Naive thymus-derived CD4-positive, alpha-beta T cell (primary cell): ENCODE results near the gene SMU1. TPM values are rescaled to one million over a fixed set of nuclear protein-coding genes. Genes with fewer than 3 reads are reported as not detected.

ENCODE experiments used
- ATAC-seq: fragments of 150-1000 bp; cut with Tn5 transposase; 2 replicates; pipeline ENCODE4 v1.10.0; 2021; ENCODE audit warnings: mild to moderate bottlenecking, moderate library complexity
- CTCF ChIA-PET: fragments of 350-600 bp; sonication (Branson Sonifier 250); formaldehyde crosslinking; loops from one replicate; lab custom pipeline; 2021; ENCODE audit warnings: antibody characterized with exemption; lab: Charles Lee
- POLR2A ChIA-PET: fragments of 350-600 bp; sonication (Branson Sonifier 250); formaldehyde crosslinking; loops from one replicate; lab custom pipeline; 2021; ENCODE audit warnings: antibody characterized with exemption, inconsistent platforms; lab: Charles Lee
- DNase-seq, 9 donors: peaks; one replicate each; pipeline versions ENCODE4 v3.0.0 to v3.0.0-alpha.2; 2020 to 2022; ENCODE audit warnings: mixed read lengths in 1 of 9
- H3K27ac ChIP-seq: one replicate; pipeline ENCODE4 v1.7.0; 2013; ENCODE audit warnings: mild to moderate bottlenecking, low read depth, low read length, moderate library complexity
- H3K27me3 ChIP-seq, 2 donors: one replicate each; pipeline ENCODE4 v1.7.0; 2013; ENCODE audit warnings: low read length in 2 of 2, mild to moderate bottlenecking in 2 of 2, moderate library complexity in 2 of 2; ENCODE audit not compliant: control insufficient read depth in 2 of 2, insufficient read depth in 2 of 2
- H3K36me3 ChIP-seq, 3 experiments: 1 replicate in 2 of 3; 2 replicates in 1 of 3; pipeline ENCODE4 v1.7.0; 2013; ENCODE audit warnings: low read length in 3 of 3, mild to moderate bottlenecking in 3 of 3, moderate library complexity in 1 of 3; ENCODE audit not compliant: insufficient read depth in 3 of 3, control insufficient read depth in 2 of 3
- H3K4me1 ChIP-seq, 2 donors: one replicate each; pipeline ENCODE4 v1.7.0; 2013; ENCODE audit warnings: low read length in 2 of 2, mild to moderate bottlenecking in 2 of 2, moderate library complexity in 1 of 2; ENCODE audit not compliant: control insufficient read depth in 2 of 2, insufficient read depth in 2 of 2
- H3K4me3 ChIP-seq: 2 replicates; pipeline ENCODE4 v1.7.0; 2013; ENCODE audit warnings: mild to moderate bottlenecking, low read length
- H3K9me3 ChIP-seq, 3 experiments: 1 replicate in 2 of 3; 2 replicates in 1 of 3; pipeline ENCODE4 v1.7.0; 2013; ENCODE audit warnings: low read length in 3 of 3; ENCODE audit not compliant: control insufficient read depth in 2 of 3
- H3K27ac Mint-ChIP-seq, 9 donors: one replicate each; pipeline ENCODE4 v1.8.0; 2020 to 2022; ENCODE audit warnings: mixed read lengths in 9 of 9, mild to moderate bottlenecking in 8 of 9, moderate library complexity in 5 of 9, inconsistent platforms in 2 of 9
- H3K27me3 Mint-ChIP-seq, 5 donors: one replicate each; pipeline ENCODE4 v1.8.0; 2021 to 2022; ENCODE audit warnings: mixed read lengths in 5 of 5, mild to moderate bottlenecking in 1 of 5
- H3K36me3 Mint-ChIP-seq, 5 donors: one replicate each; pipeline ENCODE4 v1.8.0; 2020 to 2022; ENCODE audit warnings: mixed read lengths in 5 of 5, mild to moderate bottlenecking in 3 of 5, inconsistent platforms in 1 of 5
- H3K4me1 Mint-ChIP-seq, 7 donors: one replicate each; pipeline ENCODE4 v1.8.0; 2020 to 2022; ENCODE audit warnings: mixed read lengths in 7 of 7, mild to moderate bottlenecking in 3 of 7, inconsistent platforms in 1 of 7
- H3K4me3 Mint-ChIP-seq, 10 donors: one replicate each; pipeline ENCODE4 v1.8.0; 2020 to 2022; ENCODE audit warnings: mild to moderate bottlenecking in 10 of 10, mixed read lengths in 10 of 10, moderate library complexity in 6 of 10, inconsistent platforms in 2 of 10
- H3K9me3 Mint-ChIP-seq, 11 donors: one replicate each; pipeline ENCODE4 v1.8.0; 2020 to 2022; ENCODE audit warnings: mixed read lengths in 11 of 11, mild to moderate bottlenecking in 4 of 11, inconsistent platforms in 1 of 11, moderate library complexity in 1 of 11
- intact Hi-C, 2 donors: fragments of 100-400 bp; cut with micrococcal nuclease; formaldehyde crosslinking; loops; one replicate each; pipeline ENCODE4 v1.15.1; 2023
- polyA plus RNA-seq, 2 donors: library from polyadenylated mRNA; unstranded; fragments of 300-500 nt; fragmentation: Illumina TruSeq; gene quantifications; one replicate each; pipeline ENCODE4 v1.2.3, GENCODE V29; 2021
- total RNA-seq, 6 experiments: library from RNA in 5 of 6; stranded (reverse) in 5 of 6; gene quantifications; 1 replicate in 5 of 6; 2 replicates in 1 of 6; pipeline ENCODE4 v1.2.3 and lab custom pipeline; 2021 to 2026

The SMU1 gene
- total and polyA plus RNA-seq, 7 experiments from 2014 or later, result 22.3 to 32.9 (median 26.4) TPM

- Histone ChIP-seq H3K27ac (no peak overlapping the region), H3K36me3 (peaks cover 4 to 37% (median 20%) of the 10 kb centered on the region in 3 experiments), H3K4me1 (peaks cover 0 to 6% of the 10 kb centered on the region in 2 donors), H3K9me3 (no peaks in the 10 kb centered on the region), H3K27me3 (no peaks in the 10 kb centered on the region), H3K4me3 (no peak overlapping the region)
- H3K27ac Mint-ChIP-seq, result peak overlapping the region in 2 of 9 donors; percentile 43 to 46
- ChIA-PET CTCF (no interaction called here), POLR2A (interaction anchor here (0.7 to 2.9 kb wide), 3 partner anchors 12 to 20 kb away, joined by 3 to 8 read pairs (median 5); no protein-coding TSS in a partner anchor)
- H3K4me3 Mint-ChIP-seq, result no peak overlapping the region
- intact Hi-C loops, result loop anchor here (1.0 to 2.0 kb wide), 2 partner anchors 9 to 14 kb away; no protein-coding TSS in a partner anchor
- H3K36me3 Mint-ChIP-seq, result peaks cover under 1 to 26% (median 15%) of the 10 kb centered on the region in 5 donors
- DNase-seq (no peak), ATAC-seq (peak; percentile 6)
- H3K9me3 Mint-ChIP-seq, result no peaks in the 10 kb centered on the region
- peaks cover 14 to 33% (median 20%) of the 10 kb centered on the region in 7 donors for H3K4me1 Mint-ChIP-seq
- H3K27me3 Mint-ChIP-seq, result no peaks in the 10 kb centered on the region
Observed at GRCh38 chr9:33040792-33041431, 35.6 kb downstream of the SMU1 start.

- peaks cover 9 to 47% (median 46%) of the 10 kb centered on the region in 5 donors for H3K36me3 Mint-ChIP-seq
- ChIA-PET CTCF (no interaction called here), POLR2A (interaction anchor here (1.2 kb wide), 1 partner anchor 43 kb away, joined by 3 read pairs; no protein-coding TSS in a partner anchor)
- no peaks in the 10 kb centered on the region for H3K9me3 ChIP-seq
- H3K4me3 Mint-ChIP-seq, result no peak overlapping the region
- no peaks in the 10 kb centered on the region for H3K27me3 Mint-ChIP-seq
- no peak overlapping the region for H3K27ac ChIP-seq
- H3K4me3 ChIP-seq, result no peak overlapping the region
- intact Hi-C loops, result loop anchor here in 1 of 2 donors (1.0 kb wide), 1 partner anchor 7 kb away; no protein-coding TSS in a partner anchor
- ATAC-seq (no peak), DNase-seq (no peak)
- peaks cover 16 to 17% of the 10 kb centered on the region in 2 donors for H3K4me1 ChIP-seq
- H3K27ac Mint-ChIP-seq, result peak overlapping the region in 3 of 9 donors; percentile 14 to 42 (median 17)
- H3K36me3 ChIP-seq, result peaks cover 17 to 83% (median 42%) of the 10 kb centered on the region in 3 experiments
- H3K27me3 ChIP-seq, result no peaks in the 10 kb centered on the region
- H3K9me3 Mint-ChIP-seq, result peaks cover 0 to 1% (median 0%) of the 10 kb centered on the region in 11 donors
- H3K4me1 Mint-ChIP-seq, result peaks cover 32 to 66% (median 53%) of the 10 kb centered on the region in 7 donors
Observed at GRCh38 chr9:33032865-33033264, 43.6 kb downstream of the SMU1 start.

- no peak overlapping the region for H3K27ac ChIP-seq
- intact Hi-C loops, result loop anchor here in 1 of 2 donors (1.0 kb wide), 1 partner anchor 8 kb away; no protein-coding TSS in a partner anchor
- H3K27ac Mint-ChIP-seq, result peak overlapping the region in 4 of 9 donors; percentile 4 to 42 (median 28)
- ATAC-seq (no peak), DNase-seq (no peak)
- H3K27me3 Mint-ChIP-seq, result no peaks in the 10 kb centered on the region
- peaks cover 22% of the 10 kb centered on the region in 2 donors for H3K4me1 ChIP-seq
- CTCF ChIA-PET, result no interaction called here
- POLR2A ChIA-PET, result interaction anchor here (1.2 kb wide), 1 partner anchor 44 kb away, joined by 3 read pairs; no protein-coding TSS in a partner anchor
- H3K4me1 Mint-ChIP-seq, result peaks cover 32 to 68% (median 53%) of the 10 kb centered on the region in 7 donors
- H3K36me3 Mint-ChIP-seq, result peaks cover 9 to 48% (median 46%) of the 10 kb centered on the region in 5 donors
- no peaks in the 10 kb centered on the region for H3K27me3 ChIP-seq
- H3K4me3 ChIP-seq, result no peak overlapping the region
- peaks cover 0 to 1% (median 0%) of the 10 kb centered on the region in 11 donors for H3K9me3 Mint-ChIP-seq
- no peak overlapping the region for H3K4me3 Mint-ChIP-seq
- peaks cover 17 to 83% (median 42%) of the 10 kb centered on the region in 3 experiments for H3K36me3 ChIP-seq
- no peaks in the 10 kb centered on the region for H3K9me3 ChIP-seq
Observed at GRCh38 chr9:33032292-33032691, 44.2 kb downstream of the SMU1 start.

- DNase-seq, result no peak
- peaks cover 0 to 4% (median 0%) of the 10 kb centered on the region in 11 donors for H3K9me3 Mint-ChIP-seq
- ChIA-PET POLR2A (no interaction called here), CTCF (no interaction called here)
- H3K27ac ChIP-seq, result no peak overlapping the region
- no peak for ATAC-seq
- H3K9me3 ChIP-seq, result no peaks in the 10 kb centered on the region
- peak overlapping the region in 2 of 10 donors; percentile 20 to 27 for H3K4me3 Mint-ChIP-seq
- H3K4me1 ChIP-seq, result peaks cover 30 to 35% of the 10 kb centered on the region in 2 donors
- no peak overlapping the region for H3K4me3 ChIP-seq
- H3K27me3 Mint-ChIP-seq, result no peaks in the 10 kb centered on the region
- H3K27me3 ChIP-seq, result no peaks in the 10 kb centered on the region
- H3K36me3 Mint-ChIP-seq, result peaks cover 14 to 45% (median 42%) of the 10 kb centered on the region in 5 donors
- peaks cover 44 to 77% (median 69%) of the 10 kb centered on the region in 7 donors for H3K4me1 Mint-ChIP-seq
- peak overlapping the region in 4 of 9 donors; percentile 39 to 69 (median 54) for H3K27ac Mint-ChIP-seq
- H3K36me3 ChIP-seq, result peaks cover 13 to 68% (median 26%) of the 10 kb centered on the region in 3 experiments
- intact Hi-C loops, result no loop called here
Observed at GRCh38 chr9:33030285-33030684, 46.2 kb downstream of the SMU1 start.

GRCh38 chr9:33029231-33029786 lies 47.2 kb downstream of the SMU1 start:
- POLR2A ChIA-PET, result interaction anchor here (2.1 kb wide), 1 partner anchor 11 kb away, joined by 8 read pairs; no protein-coding TSS in a partner anchor
- peaks cover 13 to 44% (median 40%) of the 10 kb centered on the region in 5 donors for H3K36me3 Mint-ChIP-seq
- intact Hi-C loops, result loop anchor here (2.0 to 10.0 kb wide), 3 partner anchors 13 to 1015 kb away; partner anchors contain the start of genes UBAP2 (in 1 of the 2) and UBE2R2 (in 1 of the 2)

More at GRCh38 chr9:33029231-33029786, 47.2 kb downstream of the SMU1 start:
- no peaks in the 10 kb centered on the region for H3K27me3 ChIP-seq
- ATAC-seq (no peak), DNase-seq (no peak)
- CTCF ChIA-PET, result no interaction called here
- Mint-ChIP-seq H3K4me1 (peaks cover 43 to 76% (median 70%) of the 10 kb centered on the region in 7 donors), H3K4me3 (peak overlapping the region in 7 of 10 donors; percentile 11 to 94 (median 64)), H3K27me3 (no peaks in the 10 kb centered on the region), H3K9me3 (peaks cover 0 to 4% (median 0%) of the 10 kb centered on the region in 11 donors), H3K27ac (peak overlapping the region in 7 of 9 donors; percentile 23 to 98 (median 60))
- no peak overlapping the region for H3K4me3 ChIP-seq
- peaks cover 33 to 36% of the 10 kb centered on the region in 2 donors for H3K4me1 ChIP-seq
- H3K9me3 ChIP-seq, result no peaks in the 10 kb centered on the region
- peaks cover 13 to 61% (median 21%) of the 10 kb centered on the region in 3 experiments for H3K36me3 ChIP-seq
- no peak overlapping the region for H3K27ac ChIP-seq
